Neutrophil (primary cell): ENCODE results near the gene BMP8B.

ENCODE experiments used
- H3K27ac ChIP-seq: fragments of 200-600 bp; sonication (generic); 2 replicates; pipeline ENCODE4 v1.5.1; 2016; ENCODE audit warnings: mild to moderate bottlenecking, moderate library complexity
- H3K27me3 ChIP-seq: fragments of 200-600 bp; sonication (generic); 2 replicates; pipeline ENCODE4 v1.6.0; 2016; ENCODE audit warnings: mild to moderate bottlenecking
- H3K36me3 ChIP-seq: fragments of 200-600 bp; sonication (generic); 2 replicates; pipeline ENCODE4 v1.5.1; 2017
- H3K4me1 ChIP-seq, 2 experiments: fragments of 200-600 bp in 1 of 2; sonication (generic) in 1 of 2; 1 replicate in 1 of 2; 2 replicates in 1 of 2; pipeline versions ENCODE4 v1.5.1 to v1.6.1; 2013 to 2016; ENCODE audit warnings: low read depth in 1 of 2, low read length in 1 of 2, mild to moderate bottlenecking in 1 of 2, moderate library complexity in 1 of 2; ENCODE audit not compliant: control insufficient read depth in 1 of 2, insufficient read depth in 1 of 2
- H3K4me3 ChIP-seq, 2 experiments: fragments of 200-600 bp in 1 of 2; sonication (generic) in 1 of 2; 1 replicate in 1 of 2; 2 replicates in 1 of 2; pipeline ENCODE4 v1.5.1; 2013 to 2016; ENCODE audit warnings: low read depth in 1 of 2, low read length in 1 of 2, mild to moderate bottlenecking in 1 of 2, moderate library complexity in 1 of 2
- H3K9me3 ChIP-seq: fragments of 200-600 bp; sonication (generic); 2 replicates; pipeline ENCODE4 v1.5.1; 2016
- CTCF ChIP-seq: fragments of 200-600 bp; sonication (generic); IDR thresholded peaks from 2 replicates; pipeline ENCODE4 v1.5.1; 2016; ENCODE audit warnings: antibody characterized with exemption

The BMP8B gene

GRCh38 chr1:39753132-39754025 is 35.3 kb downstream of the BMP8B start:
- Histone ChIP-seq H3K4me1 (no peaks in the 10 kb centered on the region), H3K27ac (no peak overlapping the region), H3K27me3 (no peaks in the 10 kb centered on the region), H3K9me3 (no peaks in the 10 kb centered on the region), H3K4me3 (no peak overlapping the region), H3K36me3 (peaks cover 99% of the 10 kb centered on the region)
- TF ChIP-seq CTCF = no peak

GRCh38 chr1:39752703-39753102 is 36.0 kb downstream of the BMP8B start:
- Histone ChIP-seq H3K4me1 (no peaks in the 10 kb centered on the region), H3K9me3 (no peaks in the 10 kb centered on the region), H3K36me3 (peaks cover 98% of the 10 kb centered on the region), H3K27ac (no peak overlapping the region), H3K4me3 (no peak overlapping the region), H3K27me3 (no peaks in the 10 kb centered on the region)
- no peak for TF ChIP-seq CTCF

- H3K27ac ChIP-seq = no peak overlapping the region
- no peak overlapping the region for H3K4me3 ChIP-seq
- H3K9me3 ChIP-seq = no peaks in the 10 kb centered on the region
- H3K4me1 ChIP-seq = no peaks in the 10 kb centered on the region
- H3K27me3 ChIP-seq = no peaks in the 10 kb centered on the region
- TF ChIP-seq CTCF = no peak
- peaks cover 93% of the 10 kb centered on the region for H3K36me3 ChIP-seq
These were observed 37.1 kb downstream of the BMP8B start for GRCh38 chr1:39751595-39751994.

- Histone ChIP-seq H3K4me1 (no peaks in the 10 kb centered on the region), H3K27me3 (no peaks in the 10 kb centered on the region), H3K4me3 (no peak overlapping the region), H3K36me3 (peaks cover 88% of the 10 kb centered on the region), H3K9me3 (no peaks in the 10 kb centered on the region), H3K27ac (no peak overlapping the region)
- no peak for TF ChIP-seq CTCF
These were observed 43.5 kb downstream of the BMP8B start for GRCh38 chr1:39745016-39745670.

- Histone ChIP-seq H3K4me3 (peak within 1 kb of the TSS; percentile 68 to 77), H3K9me3 (no peaks in the 10 kb centered on the region), H3K27ac (no peak within 1 kb of the TSS), H3K27me3 (peaks cover 22% of the 10 kb centered on the region), H3K36me3 (peaks cover 33% of the 10 kb centered on the region), H3K4me1 (peaks cover 6 to 10% of the 10 kb centered on the region in 2 experiments)
- TF ChIP-seq CTCF = no peak
These were observed 49.9 kb downstream of the BMP8B start, which contains the start of gene PPIE for GRCh38 chr1:39738622-39739366. Gene PPIE (plus strand): TSS chr1:39738882. CDS start chr1:39738901, 19 bp downstream.
